Measurements from ENCODE around the gene CA7. TPM values are rescaled to one million over a fixed set of nuclear protein-coding genes. Genes with fewer than 3 reads are reported as not detected.

CA7 gene
- total and polyA plus RNA-seq, 2 donors (not counting 1 experiment from before 2014, with no cell fraction given), result not detected

GRCh38 chr16:66841366-66841765 lies 2.8 kb upstream of the CA7 start:
- H3K4me2 ChIP-seq (ENCODE audit: extremely low read depth, insufficient read depth, low read length), result no peak overlapping the region
- H4K20me1 ChIP-seq (ENCODE audit: control insufficient read depth, extremely low read depth, insufficient read depth, low read length), result no peaks in the 10 kb centered on the region
- H3K27me3 ChIP-seq (ENCODE audit: control insufficient read depth, insufficient read depth, low read length), result peaks cover 39% of the 10 kb centered on the region
- H3K36me3 ChIP-seq (ENCODE audit: control insufficient read depth, insufficient read depth, low read length), result no peaks in the 10 kb centered on the region
- H3K4me1 ChIP-seq (ENCODE audit: control insufficient read depth, extremely low read depth, insufficient read depth, low read length), result no peaks in the 10 kb centered on the region
- no peak overlapping the region for H3K4me3 ChIP-seq (replicated peaks in 1 of 4; ENCODE audit: control extremely low read depth in 1 of 4, insufficient read depth in 1 of 4, low read depth in 3 of 4, low read length in 4 of 4)
- H3K9ac ChIP-seq (ENCODE audit: insufficient read depth, low read length), result no peak overlapping the region
- TF ChIP-seq CTCF (conservative IDR thresholded peaks at IDR 0.05 in 1 of 2, IDR thresholded peaks at IDR 0.05 in 1 of 2; ENCODE audit: low read depth in 1 of 2, low read length in 2 of 2), result no peak
- no peak for TF ChIP-seq EZH2 (IDR thresholded peaks at IDR 0.05; ENCODE audit: low read length, missing control alignments)
- no peaks in the 10 kb centered on the region for H3K9me3 ChIP-seq (ENCODE audit: control insufficient read depth, insufficient read depth, low read depth, low read length)
- no peaks in the 10 kb centered on the region for H3K79me2 ChIP-seq (ENCODE audit: control insufficient read depth, insufficient read depth, low read length)
- no peak overlapping the region for H3K27ac ChIP-seq (ENCODE audit: insufficient read depth, low read length)
- no peak for DNase-seq (ENCODE audit: low read depth in 2 of 2)
- H2AFZ ChIP-seq (ENCODE audit: low read length), result no peak overlapping the region

- H4K20me1 ChIP-seq (ENCODE audit: control insufficient read depth, extremely low read depth, insufficient read depth, low read length), result no peaks in the 10 kb centered on the region
- H3K4me3 ChIP-seq (replicated peaks in 1 of 4; ENCODE audit: control extremely low read depth in 1 of 4, insufficient read depth in 1 of 4, low read depth in 3 of 4, low read length in 4 of 4), result no peak overlapping the region
- no peak overlapping the region for H3K4me2 ChIP-seq (ENCODE audit: extremely low read depth, insufficient read depth, low read length)
- H3K27ac ChIP-seq (ENCODE audit: insufficient read depth, low read length), result no peak overlapping the region
- no peak overlapping the region for H2AFZ ChIP-seq (ENCODE audit: low read length)
- no peaks in the 10 kb centered on the region for H3K36me3 ChIP-seq (ENCODE audit: control insufficient read depth, insufficient read depth, low read length)
- no peaks in the 10 kb centered on the region for H3K79me2 ChIP-seq (ENCODE audit: control insufficient read depth, insufficient read depth, low read length)
- peak in 1 of 2 donors; percentile 21 for DNase-seq (ENCODE audit: low read depth in 2 of 2)
- peaks cover 51% of the 10 kb centered on the region for H3K27me3 ChIP-seq (ENCODE audit: control insufficient read depth, insufficient read depth, low read length)
- no peaks in the 10 kb centered on the region for H3K9me3 ChIP-seq (ENCODE audit: control insufficient read depth, insufficient read depth, low read depth, low read length)
- H3K4me1 ChIP-seq (ENCODE audit: control insufficient read depth, extremely low read depth, insufficient read depth, low read length), result no peaks in the 10 kb centered on the region
- H3K9ac ChIP-seq (ENCODE audit: insufficient read depth, low read length), result no peak overlapping the region
- TF ChIP-seq EZH2 (IDR thresholded peaks at IDR 0.05; ENCODE audit: low read length, missing control alignments), result no peak
- TF ChIP-seq CTCF (conservative IDR thresholded peaks at IDR 0.05 in 1 of 2, IDR thresholded peaks at IDR 0.05 in 1 of 2; ENCODE audit: low read depth in 1 of 2, low read length in 2 of 2), result no peak
These were observed 1.4 kb upstream of the CA7 start for GRCh38 chr16:66842765-66843164.

- Histone ChIP-seq H3K36me3 (ENCODE audit: control insufficient read depth, insufficient read depth, low read length) (no peaks in the 10 kb centered on the region), H3K9ac (ENCODE audit: insufficient read depth, low read length) (no peak overlapping the region), H2AFZ (ENCODE audit: low read length) (no peak overlapping the region), H3K27me3 (ENCODE audit: control insufficient read depth, insufficient read depth, low read length) (peaks cover 51% of the 10 kb centered on the region), H4K20me1 (ENCODE audit: control insufficient read depth, extremely low read depth, insufficient read depth, low read length) (no peaks in the 10 kb centered on the region), H3K27ac (ENCODE audit: insufficient read depth, low read length) (no peak overlapping the region), H3K9me3 (ENCODE audit: control insufficient read depth, insufficient read depth, low read depth, low read length) (no peaks in the 10 kb centered on the region), H3K4me1 (ENCODE audit: control insufficient read depth, extremely low read depth, insufficient read depth, low read length) (no peaks in the 10 kb centered on the region), H3K79me2 (ENCODE audit: control insufficient read depth, insufficient read depth, low read length) (no peaks in the 10 kb centered on the region), H3K4me2 (ENCODE audit: extremely low read depth, insufficient read depth, low read length) (no peak overlapping the region), H3K4me3 (replicated peaks in 1 of 4; ENCODE audit: control extremely low read depth in 1 of 4, insufficient read depth in 1 of 4, low read depth in 3 of 4, low read length in 4 of 4) (no peak overlapping the region)
- no peak for TF ChIP-seq EZH2 (IDR thresholded peaks at IDR 0.05; ENCODE audit: low read length, missing control alignments)
- no peak for TF ChIP-seq CTCF (conservative IDR thresholded peaks at IDR 0.05 in 1 of 2, IDR thresholded peaks at IDR 0.05 in 1 of 2; ENCODE audit: low read depth in 1 of 2, low read length in 2 of 2)
- no peak for DNase-seq (ENCODE audit: low read depth in 2 of 2)
These were observed 1.0 kb upstream of the CA7 start for GRCh38 chr16:66843191-66843590.

Measured in fibroblast of lung (primary cell).